T-helper 9 cell (primary cell): ENCODE measurements around the gene GPC5.

Experiments
- DNase-seq: peaks from one replicate; pipeline ENCODE4 v3.0.0-alpha.2; 2020

GPC5 gene

DNA sequence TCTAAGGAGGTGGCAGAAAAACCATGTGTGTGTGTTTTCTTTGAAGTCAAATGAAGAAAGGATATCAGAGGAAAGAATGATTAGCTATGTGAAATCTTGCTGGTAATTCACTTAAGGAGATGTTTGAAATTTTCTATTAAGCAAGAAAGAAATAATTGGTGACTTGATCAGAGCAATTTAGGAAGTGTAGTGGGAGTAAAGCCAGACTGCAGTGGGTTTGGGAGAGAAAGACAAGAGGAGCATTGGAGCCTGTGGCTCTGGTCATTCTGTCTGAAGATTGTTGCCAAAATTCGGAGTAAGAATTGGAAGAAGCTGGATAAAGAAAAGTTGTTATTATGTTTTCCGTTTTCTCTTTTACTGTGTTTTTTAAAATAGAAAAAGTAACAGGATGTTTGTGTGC lies 640.5 kb downstream of the GPC5 start:
- no peak for DNase-seq

DNA sequence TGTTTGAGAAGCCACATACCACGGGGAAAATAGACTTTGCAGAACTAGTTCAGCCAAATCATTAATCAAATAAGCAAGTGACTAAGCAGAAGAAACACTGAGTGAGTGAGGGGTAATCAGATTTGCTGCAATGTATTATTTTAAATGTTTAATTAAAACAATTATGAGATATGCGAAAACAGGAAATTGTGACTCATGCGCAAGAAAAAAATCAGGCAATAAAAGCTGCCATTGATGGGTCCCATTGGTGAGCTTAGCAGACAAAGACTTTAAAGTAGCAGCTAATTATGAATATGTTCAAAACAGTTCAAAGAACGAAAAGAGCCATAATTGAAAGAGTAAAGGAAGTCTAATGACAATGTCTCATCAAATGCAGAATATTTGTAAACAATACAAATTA lies 644.1 kb downstream of the GPC5 start:
- no peak for DNase-seq

DNA sequence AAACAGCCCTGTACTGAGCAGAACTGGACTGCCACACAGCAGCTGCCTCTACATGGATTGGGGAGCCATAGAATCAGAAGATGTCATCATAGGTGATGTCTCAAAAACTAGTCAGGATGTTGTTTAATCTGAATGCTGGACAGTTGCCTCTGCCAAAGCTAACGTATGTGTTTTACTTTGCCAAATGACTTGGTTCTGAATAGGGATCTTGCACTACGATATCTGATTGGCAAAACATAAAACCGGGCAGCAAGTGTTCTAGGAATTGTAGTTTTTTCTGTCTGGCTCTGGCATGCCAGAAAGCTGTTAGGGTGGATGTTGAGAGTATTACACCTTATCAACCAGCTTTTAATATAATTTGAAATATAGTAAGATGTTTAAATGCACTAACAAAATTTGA lies 645.9 kb downstream of the GPC5 start:
- DNase-seq, result no peak

DNA sequence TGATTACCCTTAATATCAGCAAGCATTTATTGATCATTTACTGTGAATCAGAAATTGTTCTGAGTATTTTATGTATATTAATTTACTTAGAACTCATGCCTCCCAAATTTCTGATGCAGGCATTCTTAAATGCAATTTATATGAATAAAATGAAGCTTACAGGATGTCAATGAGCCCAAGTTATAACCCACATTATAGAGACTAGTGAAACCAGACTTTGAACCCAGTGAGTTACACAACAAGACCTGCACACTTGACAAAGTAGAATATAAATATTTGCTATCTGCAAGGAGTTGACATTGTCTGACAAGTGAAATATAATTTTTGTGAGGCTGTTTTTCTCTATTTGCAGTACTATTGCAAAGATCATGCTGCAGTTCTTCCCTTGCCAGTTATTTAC lies 656.0 kb downstream of the GPC5 start:
- no peak for DNase-seq

DNA sequence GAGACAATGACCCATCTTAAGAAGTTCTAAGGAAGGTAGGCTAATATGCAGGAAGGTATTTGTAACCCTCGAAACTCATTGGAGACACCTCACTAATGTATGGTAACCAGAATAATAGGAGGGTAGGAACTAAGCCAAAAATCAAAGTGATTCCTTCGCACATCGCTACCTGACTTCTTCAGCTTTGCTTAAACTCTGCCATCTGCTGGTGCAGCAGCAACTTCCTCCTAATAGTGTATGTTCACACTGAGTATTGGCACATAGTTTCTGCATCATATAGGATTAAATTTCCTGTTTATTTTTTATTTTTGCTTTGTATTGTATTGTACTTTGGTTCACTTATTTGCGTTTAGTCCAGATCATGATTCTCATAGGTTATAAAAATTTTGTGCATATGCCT lies 676.2 kb downstream of the GPC5 start:
- DNase-seq, result no peak

DNA sequence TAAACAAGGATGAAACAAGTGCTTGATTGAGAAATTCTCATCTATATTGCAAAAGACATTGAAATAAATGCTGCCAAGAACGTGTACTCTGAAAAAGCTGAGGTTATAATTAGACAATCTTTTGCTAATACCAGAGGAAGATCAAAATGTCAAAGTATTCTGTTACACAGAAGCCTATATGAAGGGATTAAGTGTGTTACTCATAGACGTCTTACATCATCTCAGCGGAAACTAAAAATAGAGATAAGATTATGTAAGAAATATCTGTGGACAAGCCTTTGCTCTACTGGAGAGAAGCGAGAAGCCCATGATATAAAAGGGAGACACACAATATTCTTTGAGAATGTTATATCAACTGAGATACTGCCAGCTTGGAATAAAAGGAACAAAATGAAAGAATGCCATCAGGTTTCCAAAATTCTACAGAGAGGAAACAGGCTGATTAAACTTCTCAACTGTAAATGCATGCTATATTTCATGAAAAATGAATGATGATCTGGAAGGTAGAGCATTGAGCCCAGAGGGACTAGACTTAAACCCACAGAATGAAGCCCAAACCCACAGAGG lies 699.0 kb downstream of the GPC5 start:
- DNase-seq, result no peak

DNA sequence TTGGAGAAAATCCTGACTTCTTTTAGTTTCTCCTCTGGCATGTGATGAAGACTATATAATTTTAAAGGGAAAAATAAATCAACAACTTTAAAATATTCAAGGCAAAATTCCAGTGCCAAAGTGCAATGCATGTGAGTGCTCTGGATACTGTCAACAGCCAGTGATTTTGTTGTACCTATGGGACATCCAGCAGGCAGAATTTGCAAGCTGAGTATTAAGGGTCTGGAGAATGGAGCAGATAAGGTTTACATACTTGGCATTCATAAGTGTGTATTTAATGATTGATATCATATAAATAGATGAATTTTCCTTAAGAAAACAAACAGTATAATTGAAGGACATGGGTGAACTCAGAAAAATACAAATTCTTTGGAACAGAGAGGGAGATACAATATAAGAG lies 703.4 kb downstream of the GPC5 start:
- no peak for DNase-seq

DNA sequence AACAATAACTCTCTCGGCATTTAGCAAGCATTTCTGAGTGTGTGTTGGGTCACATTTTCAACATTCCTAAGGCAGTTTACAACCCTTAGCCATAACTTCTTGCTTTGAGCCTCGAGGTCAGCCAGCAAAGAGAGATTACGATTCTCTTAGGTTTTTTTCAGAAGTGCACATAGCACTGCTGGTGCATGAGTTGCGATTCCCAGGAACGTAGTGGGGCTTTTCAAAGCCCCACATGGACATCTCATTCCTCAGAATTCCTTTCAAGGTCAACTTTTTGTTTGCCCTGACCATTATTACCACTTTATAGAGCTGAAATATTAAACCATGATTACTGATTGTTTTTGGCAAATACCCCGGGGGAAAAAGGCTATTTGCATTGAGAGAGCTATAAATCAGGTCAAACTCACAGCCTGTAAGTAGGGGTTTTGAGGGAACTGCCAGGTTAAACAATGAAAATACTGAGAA lies 705.3 kb downstream of the GPC5 start:
- DNase-seq, result no peak

DNA sequence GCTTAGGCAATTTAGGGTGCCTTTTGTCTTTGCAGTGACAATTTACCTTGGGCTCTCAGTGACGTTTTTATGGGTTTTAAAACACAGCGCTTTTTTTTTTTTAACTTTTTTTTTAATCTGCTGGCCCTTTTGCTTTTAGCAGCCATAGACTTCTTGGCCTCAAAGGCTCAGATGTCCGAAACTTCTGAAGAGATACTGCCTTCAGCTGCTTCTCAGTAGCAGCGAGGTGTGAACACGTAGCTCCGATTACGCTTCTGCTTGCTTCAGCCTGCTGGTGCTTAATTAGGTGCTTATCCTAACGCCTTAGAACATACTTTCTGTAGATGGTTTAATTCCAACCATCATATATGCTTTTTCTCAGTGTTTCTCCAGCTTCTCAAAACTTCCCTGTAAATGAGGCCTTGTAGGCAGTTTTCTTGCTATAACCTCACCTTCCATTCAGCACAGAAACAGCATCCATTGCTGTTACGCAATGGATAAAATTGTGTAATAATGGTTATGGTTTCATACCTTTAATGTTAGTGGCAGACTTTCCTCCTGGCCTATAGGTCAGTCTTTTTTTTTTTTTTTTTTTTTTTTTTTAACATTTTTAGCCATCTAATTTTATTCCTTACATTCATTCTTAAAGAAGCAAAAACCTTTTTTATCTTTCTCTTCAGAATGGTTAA lies 723.9 kb downstream of the GPC5 start:
- no peak for DNase-seq

DNA sequence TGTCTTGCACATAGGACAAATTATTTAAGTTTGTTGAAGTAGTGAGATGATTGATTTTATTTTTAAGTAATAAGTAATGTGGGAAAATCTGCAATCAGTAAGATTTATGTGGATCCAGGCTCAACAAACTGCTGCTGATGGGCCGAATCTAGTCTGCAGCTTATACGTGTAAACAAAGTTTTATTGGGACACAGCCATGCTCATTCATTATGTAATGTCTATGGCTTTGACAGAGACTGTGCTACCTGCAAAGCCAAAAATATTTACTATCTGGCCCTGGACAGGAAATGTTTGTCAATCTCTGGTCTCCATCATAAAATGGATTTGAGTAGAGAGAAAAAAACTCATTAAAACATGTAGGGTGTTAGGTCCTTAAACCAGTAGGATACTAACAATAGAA lies 728.0 kb downstream of the GPC5 start:
- no peak for DNase-seq

DNA sequence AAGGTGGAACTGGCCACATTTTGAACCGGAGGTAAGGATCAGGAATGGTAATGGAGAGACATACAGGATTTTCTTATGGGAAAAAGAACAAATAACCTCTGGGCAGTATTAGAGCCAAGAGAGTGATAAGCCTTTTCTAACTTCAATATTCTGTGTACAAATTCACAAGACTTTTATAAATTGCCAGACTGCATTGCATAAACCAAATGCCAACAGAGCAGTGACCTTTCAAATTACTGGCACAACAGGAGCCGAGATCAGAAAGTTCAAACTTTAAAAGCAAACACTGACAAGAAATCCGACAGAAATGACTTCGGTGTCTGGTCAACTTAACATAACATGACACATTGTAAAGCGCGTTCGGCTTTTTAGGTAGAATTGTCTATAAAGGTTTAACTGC lies 737.1 kb downstream of the GPC5 start:
- no peak for DNase-seq

DNA sequence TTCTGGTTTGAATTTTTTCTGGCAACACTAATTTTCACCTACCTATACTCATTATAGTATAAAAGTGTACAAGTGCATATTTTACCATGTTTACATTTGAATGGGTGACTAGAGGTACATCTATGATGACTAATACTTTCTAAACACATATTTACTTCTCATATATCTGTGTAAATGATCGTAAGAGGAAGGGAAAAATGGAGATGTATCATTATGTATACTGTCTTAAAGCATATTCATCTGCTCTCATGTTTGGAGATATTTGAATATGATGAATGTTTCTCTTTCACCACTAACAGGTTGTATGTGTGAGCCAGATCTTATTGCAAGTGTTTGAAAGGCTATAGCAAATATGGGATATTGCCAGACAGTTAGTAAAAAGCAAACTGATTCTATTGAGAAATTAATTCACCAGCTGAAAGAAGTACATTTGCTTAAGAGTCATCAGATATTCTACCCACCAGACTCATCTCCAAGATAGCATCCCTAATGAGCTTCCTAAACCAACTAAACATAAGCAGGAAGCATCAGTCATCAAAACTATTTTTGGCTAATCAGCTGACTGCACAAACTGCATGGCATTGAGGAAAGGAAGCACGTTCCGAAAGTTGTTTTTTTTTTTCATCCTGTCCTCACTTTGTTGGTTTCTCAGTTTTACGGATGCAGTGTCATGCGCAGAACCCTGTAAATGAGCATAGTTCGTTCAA lies 738.2 kb downstream of the GPC5 start:
- no peak for DNase-seq

DNA sequence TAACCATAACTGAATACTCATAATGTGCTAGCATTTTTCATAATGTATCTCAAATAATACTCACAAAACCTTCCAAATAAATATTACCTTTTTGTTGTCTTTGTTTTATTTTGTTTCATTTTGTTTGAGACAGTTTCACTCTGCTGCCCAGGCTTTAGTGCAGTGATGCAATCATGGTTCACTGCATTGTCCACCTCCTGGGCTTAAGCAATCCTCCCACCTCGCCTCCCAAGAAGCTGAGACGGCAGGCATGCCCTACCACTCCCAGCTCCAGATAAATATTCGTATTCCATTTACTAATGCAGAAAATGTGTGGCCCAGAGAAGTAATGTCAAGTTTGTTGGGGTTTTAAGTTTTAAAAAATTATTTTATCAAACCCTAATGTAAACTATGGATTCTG lies 739.1 kb downstream of the GPC5 start:
- DNase-seq, result no peak

DNA sequence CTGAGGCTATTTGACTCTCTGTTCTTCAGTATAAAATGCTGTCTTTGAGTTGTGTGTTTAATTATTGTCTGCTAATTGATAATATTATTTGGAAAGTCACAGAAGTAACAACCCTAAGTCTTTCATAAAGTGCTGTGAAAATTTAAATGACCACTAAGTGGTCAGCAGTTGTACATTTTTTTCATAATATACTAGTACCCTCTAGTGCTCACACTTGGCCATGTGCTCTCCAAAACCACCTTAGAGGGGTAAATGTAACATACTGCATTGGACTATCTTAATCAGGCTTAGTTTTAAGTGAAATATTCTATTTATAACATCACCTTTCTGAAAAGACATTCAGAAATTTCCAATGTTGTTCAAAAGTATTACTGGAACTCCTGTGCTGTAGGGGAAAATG lies 745.3 kb downstream of the GPC5 start:
- no peak for DNase-seq

DNA sequence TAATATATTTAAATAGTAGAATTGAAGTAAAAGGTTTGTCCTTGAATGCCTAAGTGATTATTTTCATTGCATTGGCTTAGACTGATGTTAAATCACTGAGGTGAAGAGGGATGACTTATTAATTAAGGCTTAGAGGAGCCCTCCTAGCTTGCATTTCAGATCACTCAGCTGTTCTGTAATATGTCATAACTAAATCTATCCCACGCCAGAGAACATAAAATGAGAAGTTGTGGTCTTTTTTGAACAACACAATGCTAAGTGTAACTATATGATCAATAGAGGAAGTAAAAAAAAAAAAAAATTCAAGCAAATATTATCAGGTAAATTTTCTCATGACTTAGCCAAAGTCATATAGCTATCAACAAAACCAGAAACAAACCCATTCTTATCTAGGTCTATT lies 752.2 kb downstream of the GPC5 start:
- no peak for DNase-seq

DNA sequence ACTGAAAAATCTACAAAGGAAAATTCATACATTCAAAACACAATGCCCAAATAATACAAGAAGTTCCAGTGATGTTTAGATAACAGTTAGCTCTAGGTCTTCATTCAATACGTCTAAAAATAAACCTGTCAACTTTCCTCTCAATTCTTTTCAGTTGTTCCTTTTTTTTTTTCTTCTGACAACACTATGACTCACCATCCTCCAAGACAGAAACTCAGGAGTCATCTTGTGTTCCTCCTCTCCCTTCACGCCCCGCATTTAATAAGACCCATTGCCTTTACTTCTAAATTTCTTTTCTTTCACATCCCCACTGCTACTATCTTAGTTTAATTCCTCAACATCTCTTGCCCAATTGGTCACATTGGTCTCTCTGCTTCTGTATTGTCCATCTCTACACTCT lies 759.9 kb downstream of the GPC5 start:
- DNase-seq, result no peak

DNA sequence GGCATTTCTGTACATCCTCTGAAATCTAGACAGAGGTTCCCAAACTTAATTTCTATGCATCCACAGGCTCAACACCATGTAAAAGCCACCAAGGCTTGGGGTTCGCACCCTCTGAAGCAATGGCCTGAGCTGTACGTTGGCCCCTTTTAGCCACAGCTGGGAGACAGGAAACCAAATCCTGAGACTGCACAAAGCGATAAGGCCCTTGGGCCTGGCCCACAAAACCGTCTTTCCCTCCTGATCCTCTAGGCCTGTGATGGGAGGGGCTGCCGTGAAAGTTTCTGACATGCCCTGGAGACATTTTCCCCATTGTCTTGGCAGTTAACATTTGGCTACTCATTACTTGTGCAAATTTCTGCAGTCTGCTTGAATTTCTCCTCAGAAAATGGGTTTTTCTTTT lies 766.4 kb downstream of the GPC5 start:
- no peak for DNase-seq

DNA sequence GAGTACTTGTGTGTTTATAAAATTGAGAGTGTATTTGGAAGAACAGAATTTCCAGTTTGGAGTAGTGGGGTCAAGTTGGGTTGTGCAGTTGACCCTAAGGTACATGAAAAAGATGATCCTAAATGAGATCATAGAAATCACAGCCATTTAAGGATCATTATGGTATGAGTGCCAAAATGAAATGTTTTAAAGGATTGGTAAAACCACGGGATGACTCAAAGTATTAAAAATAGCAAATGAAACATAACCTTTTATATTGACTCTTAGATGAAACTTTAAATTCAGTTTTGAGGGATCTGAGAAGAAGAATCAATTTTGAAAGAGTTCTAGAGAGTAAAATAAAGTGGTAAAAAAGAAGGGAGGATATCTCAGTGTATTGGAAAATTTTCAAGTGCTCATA lies 773.8 kb downstream of the GPC5 start:
- no peak for DNase-seq

DNA sequence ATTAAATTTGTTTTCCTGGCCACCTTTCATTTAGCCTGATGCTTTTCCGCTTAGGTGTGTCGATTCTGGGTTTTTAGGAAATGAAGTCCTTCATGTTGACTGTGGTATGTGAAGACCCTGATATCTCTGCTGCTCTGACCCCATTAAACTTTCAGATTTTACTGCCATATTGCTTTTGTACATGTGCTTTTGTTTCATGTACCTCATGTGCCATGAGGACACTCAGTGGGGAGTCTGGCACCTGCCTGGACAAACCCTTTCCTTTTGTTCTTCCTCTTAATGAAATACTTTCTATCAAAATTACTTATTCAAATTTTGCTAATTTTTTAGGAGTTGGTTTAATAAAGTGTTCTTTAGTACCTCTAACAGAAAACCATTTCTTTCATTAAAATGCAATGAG lies 774.8 kb downstream of the GPC5 start:
- DNase-seq, result no peak

DNA sequence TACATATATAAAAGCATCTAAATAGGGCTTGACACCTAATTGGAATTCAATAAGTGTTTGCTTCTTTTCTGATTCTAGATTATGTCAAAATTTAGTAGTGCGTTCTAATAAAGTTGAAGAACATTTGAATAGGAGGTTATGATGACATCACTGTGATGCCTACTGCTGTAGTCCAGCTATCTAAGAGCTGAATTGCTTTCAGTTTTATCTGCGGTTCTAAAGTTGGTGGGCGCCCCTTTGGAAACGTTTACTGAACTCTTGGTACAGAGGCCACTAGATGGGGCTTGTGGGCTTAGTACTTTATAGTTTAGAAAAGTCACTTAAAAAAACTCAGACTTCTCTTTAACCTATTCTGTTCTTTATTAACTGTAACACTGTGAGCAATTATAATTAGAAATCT lies 776.9 kb downstream of the GPC5 start:
- DNase-seq, result no peak

DNA sequence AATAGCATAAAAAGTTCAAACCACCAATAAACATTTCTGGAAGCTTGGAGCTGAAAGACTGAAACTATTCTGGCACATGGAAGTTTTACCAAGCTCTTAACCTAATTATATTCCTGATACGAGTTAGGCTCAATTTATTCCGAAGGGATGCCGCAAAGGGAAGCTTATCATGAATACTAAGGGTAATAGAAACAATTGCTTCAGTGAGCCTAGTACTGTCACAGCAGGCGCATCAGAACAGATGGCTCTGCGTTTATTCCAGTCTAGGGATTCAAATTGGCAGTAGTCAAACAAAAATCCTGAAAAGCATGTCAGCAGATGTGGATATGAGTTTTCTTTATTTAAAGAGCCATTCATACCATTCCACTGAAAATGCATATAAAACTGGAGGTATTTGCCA lies 779.5 kb downstream of the GPC5 start:
- no peak for DNase-seq

DNA sequence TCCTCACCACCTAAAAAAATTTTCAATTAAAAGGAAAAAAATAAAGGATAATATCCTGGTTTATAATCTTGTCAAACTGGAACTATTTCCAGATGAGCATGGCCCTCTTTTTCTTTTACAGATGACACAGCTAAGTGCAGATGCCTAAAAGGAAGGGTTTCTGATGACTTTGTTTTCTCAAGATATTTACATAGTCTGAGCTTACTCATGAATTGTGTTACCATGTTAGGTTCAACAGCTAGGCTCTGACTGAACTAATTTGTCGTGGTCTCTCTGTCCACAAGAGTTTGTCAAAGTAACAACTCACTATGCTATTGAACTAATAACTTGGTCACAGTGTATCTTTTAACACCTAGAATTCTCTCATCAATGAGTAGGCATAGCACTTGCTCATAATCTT lies 780.8 kb downstream of the GPC5 start:
- no peak for DNase-seq

DNA sequence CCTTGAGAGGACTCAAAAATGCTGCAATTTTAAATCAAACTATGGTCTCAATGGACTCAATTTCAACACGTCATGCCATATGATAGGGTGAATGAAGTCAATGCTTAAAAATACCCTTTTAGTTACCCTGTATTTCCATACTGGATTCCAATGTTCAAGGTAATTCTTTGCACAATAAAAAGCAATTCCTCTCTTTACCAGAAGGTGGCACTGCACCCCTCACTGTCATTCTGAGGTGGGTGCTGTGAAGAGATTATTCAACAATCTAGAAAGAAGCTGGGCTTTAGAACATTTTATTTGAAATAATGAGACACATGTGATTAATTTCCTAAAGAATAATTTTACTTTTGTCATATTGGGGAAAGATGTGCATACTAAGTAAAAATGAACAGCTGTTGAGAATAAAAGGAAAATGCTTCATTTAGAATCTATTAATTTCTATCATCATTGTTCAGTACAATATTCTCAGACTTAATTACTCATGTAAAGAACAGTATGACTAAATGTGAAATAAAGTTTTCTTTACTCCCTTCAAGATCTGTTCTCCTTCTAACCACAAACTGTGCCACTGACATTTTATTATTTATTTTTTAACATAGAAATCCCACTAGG lies 789.1 kb downstream of the GPC5 start:
- DNase-seq, result no peak

DNA sequence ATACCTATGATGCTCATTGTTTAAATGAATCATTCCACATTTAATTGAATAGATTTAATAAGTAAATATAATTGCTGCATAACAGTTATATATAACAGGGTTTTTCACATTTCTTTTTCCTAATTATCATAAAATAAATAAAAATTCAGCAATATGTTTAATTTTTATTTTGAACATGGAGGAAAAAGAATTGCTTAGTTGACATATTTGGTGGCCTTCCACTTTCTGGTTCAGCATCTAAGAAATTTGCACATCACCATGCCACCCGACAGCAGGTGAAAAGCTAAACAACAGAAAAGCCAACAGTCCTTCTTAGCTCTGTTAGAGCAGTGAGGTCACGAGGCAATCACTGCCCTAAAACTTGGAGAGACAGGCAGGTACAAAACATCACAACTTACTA lies 790.2 kb downstream of the GPC5 start:
- DNase-seq, result no peak
